ENCODE data around the gene HCFC2.

DNA sequence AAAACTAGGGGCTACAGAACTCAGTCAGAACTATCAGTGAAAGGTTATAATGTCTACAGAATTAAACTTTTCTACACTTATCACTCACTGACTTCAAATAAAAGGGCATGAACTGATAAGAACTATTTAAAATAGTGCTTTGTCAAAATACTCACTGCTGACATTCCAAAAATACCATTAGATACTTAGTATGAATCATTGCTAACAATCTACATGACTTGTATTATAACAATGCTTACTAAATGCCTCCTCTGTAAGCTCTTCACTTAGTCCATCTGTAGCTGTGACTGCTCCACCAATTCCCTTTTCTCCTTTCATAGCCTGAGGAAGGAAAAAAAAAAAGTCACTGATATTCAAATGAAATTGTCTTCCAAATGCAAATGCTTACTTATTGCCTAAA, 56.7 kb downstream of the HCFC2 start:
- no peak for TF ChIP-seq SIN3A (IDR thresholded peaks at IDR 0.05; ENCODE audit: borderline replicate concordance, insufficient read depth, low read length)
- TF ChIP-seq POLR2AphosphoS5 (IDR thresholded peaks at IDR 0.05; ENCODE audit: low read depth, low read length): no peak
- TF ChIP-seq TAF1 (IDR thresholded peaks at IDR 0.05; ENCODE audit: borderline replicate concordance, insufficient read depth, low read length): no peak

Data from PFSK-1 (cell line).